ENCODE measurements around the gene MYO16.
"Not testable (repeated sequence)": the region's sequence is repeated elsewhere in the genome, so short reads cannot be mapped to it uniquely, and the experiment has no call there.

Gene MYO16

GRCh38 chr13:108741930-108742329 lies 112.5 kb downstream of the MYO16 start:
- no peak for DNase-seq (ENCODE audit: low read depth in 2 of 2, low spot score in 1 of 2)

DNA sequence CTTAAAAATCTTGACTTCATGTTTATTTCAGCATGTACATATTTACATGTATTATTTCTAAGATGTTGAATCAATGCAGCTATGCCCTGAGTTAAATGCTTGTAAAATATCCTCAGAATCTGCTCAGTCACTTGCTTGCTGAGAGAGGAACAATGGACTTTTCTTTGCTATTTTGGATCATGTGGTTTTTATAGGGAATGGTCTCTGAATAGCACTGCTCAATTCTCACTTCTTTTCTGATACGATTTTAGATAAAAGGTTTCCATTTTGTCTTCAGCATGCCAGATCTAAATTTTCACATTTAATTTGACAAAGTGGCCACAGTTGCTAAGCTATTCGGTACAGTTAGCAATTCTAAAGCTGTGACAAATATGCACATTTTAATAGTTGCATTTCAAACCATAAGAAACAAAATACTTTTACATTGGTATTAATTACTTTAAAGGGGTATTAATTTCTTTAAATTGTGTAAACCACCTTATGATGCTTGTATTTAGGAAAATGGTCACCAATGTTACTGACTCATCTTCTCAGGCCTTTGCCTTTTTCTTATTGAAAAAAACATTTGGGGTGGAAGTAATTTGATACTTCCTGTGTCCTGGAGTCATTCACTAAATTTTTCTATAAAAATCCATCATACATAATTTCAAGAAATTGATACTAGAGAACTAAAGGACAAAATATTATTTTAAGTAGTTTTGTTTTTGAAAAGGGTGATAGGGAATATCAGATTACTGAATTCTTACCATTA lies 113.5 kb downstream of the MYO16 start:
- no peak for DNase-seq (ENCODE audit: low read depth in 2 of 2, low spot score in 1 of 2)

GRCh38 chr13:108743522-108743921 lies 114.1 kb downstream of the MYO16 start:
- DNase-seq (ENCODE audit: low read depth in 2 of 2, low spot score in 1 of 2): no peak

DNA sequence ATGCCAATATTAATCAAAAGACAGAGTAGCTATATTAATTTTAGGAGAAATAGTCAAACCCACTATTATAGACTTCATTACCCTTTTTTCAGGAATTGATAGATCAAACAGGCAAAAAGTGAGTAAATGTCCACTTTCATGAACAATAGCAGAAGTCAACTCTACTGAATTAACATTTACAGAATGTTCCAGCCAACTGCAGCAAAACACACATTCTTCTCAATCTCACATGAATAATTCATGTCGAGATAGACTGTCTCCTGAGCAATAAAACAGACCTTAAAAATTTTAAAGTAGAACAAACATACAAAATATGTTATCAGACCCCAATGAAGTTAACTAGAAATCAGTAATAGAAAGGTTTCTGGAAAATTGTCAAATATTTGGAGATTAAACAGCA lies 118.4 kb downstream of the MYO16 start:
- no peak for DNase-seq (ENCODE audit: low read depth in 2 of 2, low spot score in 1 of 2)

- no peak for DNase-seq (ENCODE audit: low read depth in 2 of 2, low spot score in 1 of 2)
Observed at GRCh38 chr13:108752276-108752675, 122.9 kb downstream of the MYO16 start.

- DNase-seq (ENCODE audit: low read depth in 2 of 2, low spot score in 1 of 2): no peak
Observed at GRCh38 chr13:108755083-108755482, 125.7 kb downstream of the MYO16 start.

DNA sequence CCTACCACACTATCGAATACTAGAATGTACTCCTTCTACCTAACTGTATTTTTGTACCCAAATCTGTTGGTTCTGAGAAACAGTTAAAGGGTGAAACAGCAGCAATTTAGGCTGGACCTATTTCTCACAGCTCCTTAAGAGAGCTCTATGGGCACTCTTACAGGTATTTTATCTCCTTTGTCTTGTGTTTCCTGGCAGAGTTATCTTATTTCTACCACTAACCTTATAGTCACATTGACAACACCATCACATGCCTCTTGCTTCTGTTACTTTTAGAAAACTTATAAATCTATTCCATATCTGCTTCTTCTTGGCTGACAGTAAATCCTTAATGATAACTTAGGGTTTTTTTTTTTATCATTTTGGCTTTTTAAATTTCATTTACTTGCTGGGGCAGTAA lies 130.7 kb downstream of the MYO16 start:
- DNase-seq (ENCODE audit: low read depth in 2 of 2, low spot score in 1 of 2): no peak

- DNase-seq (ENCODE audit: low read depth in 2 of 2, low spot score in 1 of 2): no peak
Observed at GRCh38 chr13:108760541-108760940, 131.1 kb downstream of the MYO16 start.

GRCh38 chr13:108768035-108768434 lies 138.6 kb downstream of the MYO16 start:
- DNase-seq (ENCODE audit: low read depth in 2 of 2, low spot score in 1 of 2): no peak

- no peak for DNase-seq (ENCODE audit: low read depth in 2 of 2, low spot score in 1 of 2)
Observed at GRCh38 chr13:108769213-108770070, 140.0 kb downstream of the MYO16 start.

- no peak for DNase-seq (ENCODE audit: low read depth in 2 of 2, low spot score in 1 of 2)
Observed at GRCh38 chr13:108775597-108775996, 146.2 kb downstream of the MYO16 start.

GRCh38 chr13:108776650-108777049 lies 147.2 kb downstream of the MYO16 start:
- no peak for DNase-seq (ENCODE audit: low read depth in 2 of 2, low spot score in 1 of 2)

DNA sequence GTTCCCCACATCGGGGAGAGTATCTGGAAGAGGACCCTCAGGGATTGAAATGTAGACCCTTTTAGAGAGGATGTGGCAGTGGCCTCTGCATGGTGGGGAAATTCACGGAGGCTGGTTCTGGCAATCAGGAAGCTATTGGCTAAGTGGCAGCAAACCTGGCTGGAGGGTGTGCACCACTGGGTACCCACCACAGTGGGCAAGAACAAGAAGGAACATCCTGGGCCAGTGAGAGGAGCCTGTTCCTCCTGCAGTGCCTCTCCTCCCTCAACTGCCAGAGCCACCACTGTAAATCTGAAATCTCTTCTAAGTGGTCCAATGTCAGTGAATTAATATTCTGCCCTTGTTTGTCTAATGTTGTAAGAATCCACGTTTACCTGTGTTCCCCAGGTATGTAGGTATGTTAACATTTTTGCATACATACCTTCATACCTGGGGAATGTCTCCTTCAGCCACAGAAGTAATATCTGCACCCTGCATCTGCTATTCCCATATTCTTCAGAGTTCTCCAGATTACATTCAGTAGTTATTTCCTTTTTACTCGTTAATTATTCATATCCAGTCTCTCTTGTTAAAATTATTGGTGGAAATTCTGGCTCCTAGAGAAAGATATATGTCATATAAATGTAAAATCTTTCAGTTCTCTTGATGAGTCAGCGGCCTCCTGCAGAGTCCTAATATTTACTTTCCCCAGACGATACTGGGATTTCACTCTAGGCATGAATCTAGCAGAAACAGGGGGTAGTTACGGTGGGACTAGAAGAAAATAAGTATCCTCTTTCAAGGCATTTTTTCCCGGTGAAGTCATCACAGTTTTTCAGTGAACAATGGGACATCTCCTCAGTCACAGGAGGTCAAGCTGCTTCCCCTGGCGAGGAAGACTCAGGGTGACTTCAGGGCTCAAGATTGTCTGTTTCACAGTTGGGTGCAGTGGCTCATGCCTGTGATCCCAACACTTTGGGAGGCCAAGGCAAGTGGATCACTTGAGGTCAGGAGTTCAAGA lies 148.3 kb downstream of the MYO16 start:
- DNase-seq (ENCODE audit: low read depth in 2 of 2, low spot score in 1 of 2): no peak

DNA sequence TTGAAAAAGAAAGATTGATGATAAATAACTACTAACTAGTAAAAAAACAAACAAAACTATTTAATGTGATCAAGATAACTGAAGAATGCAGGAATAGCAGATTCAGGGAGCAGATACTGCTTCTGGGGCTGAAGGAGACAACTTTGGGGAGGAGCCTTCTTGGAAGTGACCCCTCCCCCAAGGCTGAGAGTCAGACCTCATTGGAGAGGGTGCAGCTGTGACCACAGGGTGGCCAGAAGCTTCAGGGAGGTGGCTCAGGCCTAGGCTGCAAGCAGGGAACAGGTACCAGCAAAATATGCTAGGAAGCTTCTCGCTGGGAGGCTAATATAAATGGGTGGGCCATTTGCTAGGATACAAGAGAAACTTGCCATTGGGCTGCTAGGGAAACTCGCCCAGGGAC lies 149.9 kb downstream of the MYO16 start:
- no peak for DNase-seq (ENCODE audit: low read depth in 2 of 2, low spot score in 1 of 2)

GRCh38 chr13:108780706-108781105 lies 151.3 kb downstream of the MYO16 start:
- DNase-seq (ENCODE audit: low read depth in 2 of 2, low spot score in 1 of 2): no peak

- no peak for DNase-seq (ENCODE audit: low read depth in 2 of 2, low spot score in 1 of 2)
Observed at GRCh38 chr13:108781312-108781711, 151.9 kb downstream of the MYO16 start.

GRCh38 chr13:108782480-108782879 lies 153.1 kb downstream of the MYO16 start:
- not testable (repeated sequence) for DNase-seq (ENCODE audit: low read depth in 2 of 2, low spot score in 1 of 2)

DNA sequence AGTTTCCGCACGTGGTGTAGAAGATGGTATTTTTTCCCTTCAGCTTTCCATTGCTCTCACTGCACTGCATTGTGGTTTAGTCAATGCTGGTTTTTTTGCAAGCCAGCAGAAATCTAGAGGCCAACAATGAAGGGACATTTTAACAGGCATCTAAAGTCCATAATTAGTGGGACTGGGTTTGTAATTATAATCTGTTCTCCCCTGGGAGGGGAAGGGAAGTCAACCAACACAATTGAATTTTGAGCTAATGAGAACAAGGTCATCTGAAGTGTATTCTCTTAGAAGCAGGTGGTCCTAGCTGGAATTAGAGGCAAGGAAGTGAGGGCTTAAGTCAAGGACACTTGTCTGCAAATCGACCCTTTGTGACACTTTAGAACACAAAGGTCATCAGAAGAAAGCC lies 156.4 kb downstream of the MYO16 start:
- no peak for DNase-seq (ENCODE audit: low read depth in 2 of 2, low spot score in 1 of 2)

DNA sequence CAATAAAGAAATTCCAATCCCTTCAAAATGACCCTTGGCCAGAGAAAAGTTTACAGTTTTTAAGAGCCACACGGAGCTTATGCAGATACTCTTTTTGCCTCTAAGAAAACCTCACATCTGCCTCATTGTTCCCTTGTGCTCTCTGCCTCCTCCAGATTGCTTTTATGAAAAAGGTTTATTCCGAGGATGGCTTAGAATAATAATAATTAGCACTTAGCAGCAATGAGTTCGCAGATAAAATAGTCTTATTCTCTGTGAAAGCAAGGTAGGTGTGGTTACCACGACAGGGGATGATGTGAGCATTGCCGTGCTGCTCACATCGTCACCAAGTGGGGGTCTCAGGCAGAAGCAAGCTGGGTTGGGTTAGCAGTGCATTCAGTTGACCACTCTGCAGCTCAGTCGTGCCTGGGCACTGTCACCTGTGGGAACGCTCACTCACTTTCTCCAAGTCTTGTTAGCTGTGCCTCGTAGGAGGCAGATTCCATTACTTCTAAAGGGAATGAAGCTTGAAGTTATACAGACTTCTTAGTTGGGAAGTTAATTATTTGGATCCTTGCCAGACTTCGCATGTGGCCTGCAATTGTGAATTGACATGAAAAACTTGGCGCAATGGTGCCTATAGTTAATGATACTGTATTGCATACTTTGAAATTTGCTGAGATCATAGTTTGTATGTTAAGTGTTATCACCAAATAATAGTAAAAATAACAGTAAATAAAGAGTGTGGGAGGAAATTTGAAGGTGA lies 157.2 kb downstream of the MYO16 start:
- no peak for DNase-seq (ENCODE audit: low read depth in 2 of 2, low spot score in 1 of 2)

DNA sequence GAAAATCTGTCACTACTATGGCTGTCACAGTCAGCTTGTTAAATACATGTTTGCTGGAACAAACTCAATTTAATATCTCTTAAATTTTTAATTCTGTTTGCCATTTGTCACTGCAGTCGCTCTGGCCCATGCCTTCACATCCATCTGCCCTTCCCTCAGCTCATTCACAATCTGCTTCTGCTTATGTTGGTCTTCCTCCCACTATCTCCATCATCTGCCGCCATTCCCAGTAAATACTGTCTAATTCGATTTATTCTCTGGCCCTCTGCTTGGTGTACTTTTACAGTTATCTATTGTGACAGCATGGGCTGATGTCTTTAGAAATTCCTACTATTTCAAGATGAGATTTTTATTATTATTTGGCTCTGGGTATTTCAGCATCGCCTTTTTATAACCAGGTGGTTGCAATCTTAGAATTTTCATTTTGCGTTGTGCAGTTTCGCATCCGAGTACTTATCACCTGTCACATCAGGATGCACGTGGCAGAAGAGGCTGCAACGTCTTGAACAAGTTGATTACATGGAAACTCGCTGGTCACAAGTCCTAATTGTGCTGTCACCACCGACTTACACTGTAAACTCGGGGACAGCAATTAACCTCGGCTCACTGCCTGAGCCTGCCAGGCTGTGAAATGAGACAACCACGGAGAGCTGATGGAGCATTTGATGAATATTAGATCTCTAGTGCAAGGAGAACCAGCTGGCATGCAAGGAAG lies 158.4 kb downstream of the MYO16 start:
- no peak for DNase-seq (ENCODE audit: low read depth in 2 of 2, low spot score in 1 of 2)
